HepG2 (cell line): ENCODE data around the gene ATP1A1. TPM values are rescaled to one million over a fixed set of nuclear protein-coding genes. Genes with fewer than 3 reads are reported as not detected.

Experiments used
- ATAC-seq: fragments of 200-7000 bp; cut with Tn5 transposase; 3 replicates; pipeline ENCODE4 v1.9.1; 2020; ENCODE audit warnings: mild to moderate bottlenecking, moderate library complexity
- BruUV-seq: library from RNA; stranded (reverse); fragments of 400-500 nt; replicated peaks from 2 replicates; lab custom pipeline; 2021; lab: Mats Ljungman, UMichigan
- CTCF ChIA-PET: fragments of 300-600 bp; formaldehyde crosslinking; extraction: SDS; loops from one replicate; lab custom pipeline; 2021; ENCODE audit warnings: low total read pairs, inconsistent platforms, low intra/inter-chr PET ratio; lab: Yijun Ruan, JAX
- POLR2A ChIA-PET: fragments of 350-600 bp; sonication (Branson Sonifier 250); formaldehyde crosslinking; loops from one replicate; lab custom pipeline; 2020; ENCODE audit warnings: antibody characterized with exemption, inconsistent platforms; lab: Yijun Ruan, JAX
- DNase-seq: peaks from one replicate; pipeline ENCODE4 v3.0.0-alpha.2; 2015; ENCODE audit warnings: low spot score
- FAIRE-seq: peaks from 3 replicates; lab custom pipeline; 2011; peaks lifted over from hg19 to GRCh38; lab: Jason Lieb, UNC
- H2AFZ ChIP-seq: one replicate; pipeline ENCODE4 v1.6.1; 2011; ENCODE audit warnings: low read length, inconsistent platforms
- H3K27ac ChIP-seq: fragments of 300-600 bp; 3 replicates; pipeline ENCODE4 v1.8.0; 2011; ENCODE audit warnings: mixed run types, mild to moderate bottlenecking, mixed read lengths, low read length, inconsistent platforms; ENCODE audit not compliant: insufficient read depth; ENCODE audit errors: extremely low read length
- H3K27me3 ChIP-seq, 2 experiments: fragments of 200-600 bp in 1 of 2; 2 replicates in 1 of 2; 3 replicates in 1 of 2; pipeline versions ENCODE4 v1.6.0 to v1.8.0; 2011; ENCODE audit warnings: low read length in 2 of 2, mild to moderate bottlenecking in 2 of 2, moderate library complexity in 2 of 2, inconsistent platforms in 1 of 2; ENCODE audit not compliant: insufficient read depth in 2 of 2, control insufficient read depth in 1 of 2
- H3K36me3 ChIP-seq, 2 experiments: fragments of 200-600 bp in 1 of 2; replicated peaks in 1 of 2; 2 replicates in 1 of 2; 3 replicates in 1 of 2; pipeline versions ENCODE4 v1.5.1 to v1.8.0; 2011; ENCODE audit warnings: low read length in 2 of 2, inconsistent platforms in 1 of 2; ENCODE audit not compliant: insufficient read depth in 2 of 2, control insufficient read depth in 1 of 2
- H3K4me1 ChIP-seq: 2 replicates; pipeline ENCODE4 v1.5.1; 2012; ENCODE audit warnings: low read length, inconsistent platforms; ENCODE audit not compliant: insufficient read depth
- H3K4me2 ChIP-seq: 2 replicates; pipeline ENCODE4 v1.6.0; 2011; ENCODE audit warnings: low read depth, low read length, inconsistent platforms
- H3K4me3 ChIP-seq, 3 experiments: fragments of 200-600 bp in 1 of 3; sonication (generic), shearing (Covaris generic) in 1 of 3; replicated peaks in 1 of 3; 2 replicates each; pipeline ENCODE4 v1.5.1; 2011 to 2016; ENCODE audit warnings: low read length in 3 of 3, inconsistent platforms in 2 of 3, low read depth in 2 of 3, mild to moderate bottlenecking in 2 of 3, control low read depth in 1 of 3, mixed read lengths in 1 of 3; ENCODE audit not compliant: insufficient read depth in 1 of 3
- H3K79me2 ChIP-seq: one replicate; pipeline ENCODE4 v1.6.1; 2011; ENCODE audit warnings: low read length, inconsistent platforms; ENCODE audit not compliant: insufficient read depth
- H3K9ac ChIP-seq: 2 replicates; pipeline ENCODE4 v1.6.0; 2011; ENCODE audit warnings: mild to moderate bottlenecking, low read depth, low read length, inconsistent platforms; ENCODE audit not compliant: insufficient read depth
- H3K9me3 ChIP-seq: 2 replicates; pipeline ENCODE4 v1.5.1; 2012; ENCODE audit warnings: mild to moderate bottlenecking, low read length
- H4K20me1 ChIP-seq: 2 replicates; pipeline ENCODE4 v1.6.0; 2011; ENCODE audit warnings: inconsistent platforms, mild to moderate bottlenecking, low read length, moderate library complexity; ENCODE audit not compliant: insufficient read depth
- ARNT2 ChIP-seq: sonication (generic); formaldehyde crosslinking; IDR thresholded peaks from 2 replicates; pipeline ENCODE4 v1.8.0; 2022; ENCODE audit warnings: mild to moderate bottlenecking, low read depth, missing genetic modification reagents, moderate library complexity
- BRCA1 ChIP-seq: sonication (generic); formaldehyde crosslinking; IDR thresholded peaks from 2 replicates; pipeline ENCODE4 v1.4.0; 2020; ENCODE audit warnings: missing genetic modification reagents
- CAMTA2 ChIP-seq: sonication (generic); formaldehyde crosslinking; IDR thresholded peaks from 2 replicates; pipeline ENCODE4 v1.4.0; 2020; ENCODE audit warnings: mild to moderate bottlenecking, missing genetic modification reagents, borderline replicate concordance
- CEBPG ChIP-seq: IDR thresholded peaks from 2 replicates; pipeline ENCODE4 v1.6.1; 2016
- FOXP1 ChIP-seq, 2 experiments: fragments of 450-650 bp in 1 of 2; IDR thresholded peaks; 2 replicates each; pipeline ENCODE4 v1.6.1; 2017 to 2018; ENCODE audit warnings: antibody characterized with exemption in 1 of 2
- HOXA9 ChIP-seq: sonication (generic); formaldehyde crosslinking; IDR thresholded peaks from 2 replicates; pipeline ENCODE4 v1.8.1; 2022; ENCODE audit warnings: missing genetic modification reagents, mild to moderate bottlenecking, moderate library complexity, borderline replicate concordance
- IRF2 ChIP-seq: IDR thresholded peaks from 2 replicates; pipeline ENCODE4 v1.6.1; 2018; ENCODE audit warnings: missing genetic modification reagents, missing compliant biosample characterization
- MLLT10 ChIP-seq: sonication (generic); formaldehyde crosslinking; IDR thresholded peaks from 2 replicates; pipeline ENCODE4 v1.4.0; 2020; ENCODE audit warnings: missing genetic modification reagents
- MXD4 ChIP-seq: IDR thresholded peaks from 2 replicates; pipeline ENCODE4 v1.6.1; 2016; ENCODE audit warnings: mild to moderate bottlenecking, missing biosample characterization, missing genetic modification reagents
- RFX3 ChIP-seq: IDR thresholded peaks from 2 replicates; pipeline ENCODE4 v1.6.1; 2016; ENCODE audit warnings: missing biosample characterization, missing genetic modification reagents
- YEATS2 ChIP-seq: sonication (generic); formaldehyde crosslinking; IDR thresholded peaks from 2 replicates; pipeline ENCODE4 v1.4.0; 2020; ENCODE audit warnings: missing genetic modification reagents, borderline replicate concordance
- ZFP1 ChIP-seq: IDR thresholded peaks from 2 replicates; pipeline ENCODE4 v1.6.1; 2016
- ZNF382 ChIP-seq: sonication (generic); formaldehyde crosslinking; IDR thresholded peaks from 2 replicates; pipeline ENCODE4 v1.5.0; 2020; ENCODE audit warnings: missing genetic modification reagents, mild to moderate bottlenecking, borderline replicate concordance
- ZNF616 ChIP-seq: sonication (generic); formaldehyde crosslinking; IDR thresholded peaks from 2 replicates; pipeline ENCODE4 v1.5.0; 2020; ENCODE audit warnings: low read depth, mild to moderate bottlenecking, missing genetic modification reagents
- WGBS: methylation state at CpG from one replicate; pipeline ENCODE4 v1.1.6; 2017; ENCODE audit warnings: low lambda C conversion rate; 5-methylcytosine and 5-hydroxymethylcytosine counted together
- in situ Hi-C: cut with HindIII; loops from 2 replicates; pipeline ENCODE4 v1.10.0; 2017; ENCODE audit warnings: low pct_unique_long_range_greater_than_20kb; ENCODE audit not compliant: extremely low pct_ligation_motif_present
- intact Hi-C: fragments of 100-400 bp; cut with micrococcal nuclease; formaldehyde crosslinking; loops from one replicate; pipeline ENCODE4 v1.10.0; 2022; ENCODE audit not compliant: unreplicated experiment
- polyA plus RNA-seq, 8 experiments: library from polyadenylated mRNA; depleted of rRNA in 3 of 8; stranded (reverse) in 7 of 8; unstranded in 1 of 8; fragments of >200 nt; fragmentation: Illumina TruSeq in 4 of 8; extraction: Trizol in 4 of 8; gene quantifications; 2 replicates each; pipeline versions ENCODE4 v1.2.1 to v1.2.3, GENCODE V29; 2011 to 2016; ENCODE audit warnings: low read depth in 4 of 8, missing spikeins in 1 of 8, mixed read lengths in 1 of 8; ENCODE audit not compliant: insufficient read depth in 1 of 8
- total RNA-seq, 5 experiments: library from RNA; depleted of rRNA; stranded (reverse); fragments of >200 nt; fragmentation: Illumina TruSeq; extraction: Trizol; gene quantifications; 2 replicates each; pipeline ENCODE4 v1.2.3, GENCODE V29; 2016; ENCODE audit warnings: low read depth in 1 of 5
- TF ChIP-seq, protein P1 (sequence below): IDR thresholded peaks from 2 replicates; pipeline ENCODE4 v1.6.1; 2016; ENCODE audit warnings: control low read depth
- TF ChIP-seq, protein P2 (sequence below): sonication (generic); formaldehyde crosslinking; IDR thresholded peaks from 2 replicates; pipeline ENCODE4 v1.5.1; 2020; ENCODE audit warnings: missing genetic modification reagents, mild to moderate bottlenecking, borderline replicate concordance
- TF ChIP-seq, protein P3 (sequence below): IDR thresholded peaks from 2 replicates; pipeline ENCODE4 v1.4.0; 2020; ENCODE audit warnings: mild to moderate bottlenecking, missing genetic modification reagents
- TF ChIP-seq, protein P4 (sequence below): sonication (generic); formaldehyde crosslinking; IDR thresholded peaks from 2 replicates; pipeline ENCODE4 v1.8.0; 2023; ENCODE audit warnings: mild to moderate bottlenecking, missing genetic modification reagents

Gene ATP1A1
- total and polyA plus RNA-seq, 2 of the 13 experiments (the other 11 are each of a cell fraction or from before 2014, with no cell fraction given) = 280 to 705 TPM

DNA sequence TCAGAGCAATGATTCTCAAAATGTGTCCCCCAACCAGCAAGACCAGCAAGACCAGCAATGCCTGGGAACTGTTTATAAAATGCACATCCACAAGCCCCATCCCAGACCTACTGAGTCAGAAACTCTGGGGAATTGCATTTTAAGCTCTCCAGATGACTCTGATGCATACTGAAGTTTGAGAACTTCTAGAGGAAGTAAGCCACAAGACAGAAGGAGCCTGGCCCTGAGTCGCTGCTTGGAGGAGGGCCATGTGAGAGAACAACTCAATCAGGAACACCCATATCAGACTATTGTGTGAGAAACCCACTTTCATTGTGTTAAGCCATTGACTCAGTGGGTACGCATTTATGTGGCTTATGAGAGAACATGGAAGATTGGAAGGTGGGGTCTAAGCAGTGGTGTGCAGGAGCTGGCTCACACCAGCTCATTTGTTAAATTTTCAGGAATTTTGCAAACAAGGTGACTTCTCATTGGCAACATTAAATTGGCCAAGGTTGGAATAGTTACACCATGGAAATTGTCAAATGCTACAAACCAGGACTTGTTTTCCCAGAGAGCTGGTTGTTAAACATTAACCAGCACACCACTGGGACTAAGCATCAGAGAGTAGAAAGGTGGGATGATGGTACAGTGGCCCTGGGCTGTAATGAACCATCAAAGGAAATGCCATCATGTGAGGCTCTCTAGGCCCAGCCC lies 38.9 kb downstream of the ATP1A1 start:
- CTCF ChIA-PET = no interaction called here
- TF ChIP-seq HOXA9 (CRISPR knock-in tag) (no peak), ZNF382 (CRISPR knock-in tag) (no peak), CEBPG (CRISPR knock-in tag) (peak; percentile 29; the same call in 1 of the 2 replicates), YEATS2 (CRISPR knock-in tag) (0 out of 2 replicates have a peak, but pooled peaks have one; percentile 27), RFX3 (CRISPR knock-in tag) (no peak), ARNT2 (no peak), MXD4 (CRISPR knock-in tag) (no peak), ZNF616 (no peak), MLLT10 (CRISPR knock-in tag) (no peak), ZFP1 (CRISPR knock-in tag) (no peak), FOXP1 (IDR thresholded peaks at IDR 0.05) (no peak), FOXP1 (CRISPR knock-in tag; IDR thresholded peaks at IDR 0.05) (peak; percentile 61; the same call in 1 of the 2 replicates), BRCA1 (CRISPR knock-in tag) (no peak), IRF2 (CRISPR knock-in tag) (0 out of 2 replicates have a peak, but pooled peaks have one; percentile 30), CAMTA2 (CRISPR knock-in tag) (no peak)
- TF ChIP-seq, protein P1, sequence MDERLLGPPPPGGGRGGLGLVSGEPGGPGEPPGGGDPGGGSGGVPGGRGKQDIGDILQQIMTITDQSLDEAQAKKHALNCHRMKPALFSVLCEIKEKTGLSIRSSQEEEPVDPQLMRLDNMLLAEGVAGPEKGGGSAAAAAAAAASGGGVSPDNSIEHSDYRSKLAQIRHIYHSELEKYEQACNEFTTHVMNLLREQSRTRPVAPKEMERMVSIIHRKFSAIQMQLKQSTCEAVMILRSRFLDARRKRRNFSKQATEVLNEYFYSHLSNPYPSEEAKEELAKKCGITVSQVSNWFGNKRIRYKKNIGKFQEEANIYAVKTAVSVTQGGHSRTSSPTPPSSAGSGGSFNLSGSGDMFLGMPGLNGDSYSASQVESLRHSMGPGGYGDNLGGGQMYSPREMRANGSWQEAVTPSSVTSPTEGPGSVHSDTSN (CRISPR knock-in tag) = no peak
- TF ChIP-seq, protein P2, sequence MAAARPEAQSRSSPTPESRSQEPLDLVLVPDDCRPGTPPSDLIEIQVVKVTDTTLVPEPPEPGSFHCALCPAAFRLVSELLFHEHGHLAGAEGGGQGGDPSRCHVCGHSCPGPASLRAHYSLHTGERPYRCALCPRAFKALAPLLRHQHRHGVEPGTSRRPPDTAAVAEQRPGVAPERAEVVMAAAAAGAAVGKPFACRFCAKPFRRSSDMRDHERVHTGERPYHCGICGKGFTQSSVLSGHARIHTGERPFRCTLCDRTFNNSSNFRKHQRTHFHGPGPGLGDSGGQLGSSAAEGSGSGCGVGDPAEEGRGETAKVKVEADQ (CRISPR knock-in tag) = 0 out of 2 replicates have a peak, but pooled peaks have one; percentile 39
- TF ChIP-seq, protein P3, sequence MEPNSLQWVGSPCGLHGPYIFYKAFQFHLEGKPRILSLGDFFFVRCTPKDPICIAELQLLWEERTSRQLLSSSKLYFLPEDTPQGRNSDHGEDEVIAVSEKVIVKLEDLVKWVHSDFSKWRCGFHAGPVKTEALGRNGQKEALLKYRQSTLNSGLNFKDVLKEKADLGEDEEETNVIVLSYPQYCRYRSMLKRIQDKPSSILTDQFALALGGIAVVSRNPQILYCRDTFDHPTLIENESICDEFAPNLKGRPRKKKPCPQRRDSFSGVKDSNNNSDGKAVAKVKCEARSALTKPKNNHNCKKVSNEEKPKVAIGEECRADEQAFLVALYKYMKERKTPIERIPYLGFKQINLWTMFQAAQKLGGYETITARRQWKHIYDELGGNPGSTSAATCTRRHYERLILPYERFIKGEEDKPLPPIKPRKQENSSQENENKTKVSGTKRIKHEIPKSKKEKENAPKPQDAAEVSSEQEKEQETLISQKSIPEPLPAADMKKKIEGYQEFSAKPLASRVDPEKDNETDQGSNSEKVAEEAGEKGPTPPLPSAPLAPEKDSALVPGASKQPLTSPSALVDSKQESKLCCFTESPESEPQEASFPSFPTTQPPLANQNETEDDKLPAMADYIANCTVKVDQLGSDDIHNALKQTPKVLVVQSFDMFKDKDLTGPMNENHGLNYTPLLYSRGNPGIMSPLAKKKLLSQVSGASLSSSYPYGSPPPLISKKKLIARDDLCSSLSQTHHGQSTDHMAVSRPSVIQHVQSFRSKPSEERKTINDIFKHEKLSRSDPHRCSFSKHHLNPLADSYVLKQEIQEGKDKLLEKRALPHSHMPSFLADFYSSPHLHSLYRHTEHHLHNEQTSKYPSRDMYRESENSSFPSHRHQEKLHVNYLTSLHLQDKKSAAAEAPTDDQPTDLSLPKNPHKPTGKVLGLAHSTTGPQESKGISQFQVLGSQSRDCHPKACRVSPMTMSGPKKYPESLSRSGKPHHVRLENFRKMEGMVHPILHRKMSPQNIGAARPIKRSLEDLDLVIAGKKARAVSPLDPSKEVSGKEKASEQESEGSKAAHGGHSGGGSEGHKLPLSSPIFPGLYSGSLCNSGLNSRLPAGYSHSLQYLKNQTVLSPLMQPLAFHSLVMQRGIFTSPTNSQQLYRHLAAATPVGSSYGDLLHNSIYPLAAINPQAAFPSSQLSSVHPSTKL (CRISPR knock-in tag) = peak; percentile 82
- TF ChIP-seq, protein P4, sequence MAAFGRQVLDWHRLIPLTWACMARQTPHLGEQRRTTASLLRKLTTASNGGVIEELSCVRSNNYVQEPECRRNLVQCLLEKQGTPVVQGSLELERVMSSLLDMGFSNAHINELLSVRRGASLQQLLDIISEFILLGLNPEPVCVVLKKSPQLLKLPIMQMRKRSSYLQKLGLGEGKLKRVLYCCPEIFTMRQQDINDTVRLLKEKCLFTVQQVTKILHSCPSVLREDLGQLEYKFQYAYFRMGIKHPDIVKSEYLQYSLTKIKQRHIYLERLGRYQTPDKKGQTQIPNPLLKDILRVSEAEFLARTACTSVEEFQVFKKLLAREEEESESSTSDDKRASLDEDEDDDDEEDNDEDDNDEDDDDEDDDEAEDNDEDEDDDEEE (CRISPR knock-in tag) = 0 out of 2 replicates have a peak, but pooled peaks have one; percentile 24

More for the DNA sequence above, 38.9 kb downstream of the ATP1A1 start:
- H3K27me3 ChIP-seq = no peaks in the 10 kb centered on the region
- intact Hi-C loops (loop anchor here (2.0 kb wide), 1 partner anchor 73 kb away; no protein-coding TSS in a partner anchor), in situ Hi-C loops (no loop called here)
- H4K20me1 ChIP-seq = no peaks in the 10 kb centered on the region
- H2AFZ ChIP-seq = no peak overlapping the region
- BruUV-seq = no TSS peak
- H3K4me2 ChIP-seq = peak overlapping the region; percentile 59
- peaks cover 62% of the 10 kb centered on the region for H3K4me1 ChIP-seq
- no peaks in the 10 kb centered on the region for H3K79me2 ChIP-seq
- DNase-seq = peak; percentile 97
- H3K9ac ChIP-seq = no peak overlapping the region; the same call in 1 of the 2 replicates
- H3K4me3 ChIP-seq = peak overlapping the region in 1 of 3 experiments; percentile 23; a peak in 1 of 6 replicates
- H3K27ac ChIP-seq = peak overlapping the region; percentile 74
- peaks cover 0 to 4% of the 10 kb centered on the region in 2 experiments; a peak in 4 of 5 replicates for H3K36me3 ChIP-seq
- POLR2A ChIA-PET = interaction anchor here (0.6 to 5.7 kb wide), 18 partner anchors 8 to 273 kb away, joined by 3 to 35 read pairs (median 4); partner anchors contain the start of gene ATP1A1
- peak; percentile 93 for ATAC-seq
- no peaks in the 10 kb centered on the region for H3K9me3 ChIP-seq
- WGBS = 76% methylated on average over 2 of the region's 2 CpGs
- FAIRE-seq = peak; percentile 97
